Parathyroid adenoma (tissue), 2 donors: ENCODE results near the gene POLR3GL.

Experiments
- H2AFZ ChIP-seq: fragments of 300-600 bp; sonication (generic); one replicate; pipeline ENCODE4 v1.7.0; 2017; ENCODE audit warnings: antibody characterized with exemption, mild to moderate bottlenecking
- H3K27ac ChIP-seq: fragments of 300-600 bp; sonication (generic); one replicate; pipeline ENCODE4 v1.7.0; 2017
- H3K27me3 ChIP-seq: fragments of 300-600 bp; sonication (generic); one replicate; pipeline ENCODE4 v1.7.0; 2017; ENCODE audit warnings: low read length; ENCODE audit not compliant: control insufficient read depth, insufficient read depth
- H3K36me3 ChIP-seq: fragments of 300-600 bp; sonication (generic); one replicate; pipeline ENCODE4 v1.7.0; 2017; ENCODE audit warnings: low read length; ENCODE audit not compliant: control insufficient read depth, insufficient read depth
- H3K4me1 ChIP-seq: fragments of 300-600 bp; sonication (generic); one replicate; pipeline ENCODE4 v1.7.0; 2017; ENCODE audit warnings: control low read depth
- H3K4me2 ChIP-seq: fragments of 300-600 bp; sonication (generic); one replicate; pipeline ENCODE4 v1.7.0; 2017; ENCODE audit warnings: low read length
- H3K4me3 ChIP-seq: fragments of 300-600 bp; sonication (generic); one replicate; pipeline ENCODE4 v1.7.0; 2017; ENCODE audit warnings: low read depth, low read length
- H3K79me2 ChIP-seq: fragments of 300-600 bp; sonication (generic); one replicate; pipeline ENCODE4 v1.7.0; 2017; ENCODE audit warnings: control low read depth
- H3K9ac ChIP-seq: fragments of 300-600 bp; sonication (generic); one replicate; pipeline ENCODE4 v1.7.0; 2017; ENCODE audit warnings: mild to moderate bottlenecking
- H3K9me3 ChIP-seq: fragments of 300-600 bp; sonication (generic); one replicate; pipeline ENCODE4 v1.7.0; 2017; ENCODE audit warnings: low read length; ENCODE audit not compliant: control insufficient read depth
- TF ChIP-seq, protein P1 (sequence below): fragments of 300-600 bp; sonication (generic); IDR thresholded peaks from one replicate; pipeline ENCODE4 v1.7.0; 2017; ENCODE audit warnings: antibody characterized with exemption, mild to moderate bottlenecking
- donor health status: primary hyperparathyroidism.

The POLR3GL gene

DNA sequence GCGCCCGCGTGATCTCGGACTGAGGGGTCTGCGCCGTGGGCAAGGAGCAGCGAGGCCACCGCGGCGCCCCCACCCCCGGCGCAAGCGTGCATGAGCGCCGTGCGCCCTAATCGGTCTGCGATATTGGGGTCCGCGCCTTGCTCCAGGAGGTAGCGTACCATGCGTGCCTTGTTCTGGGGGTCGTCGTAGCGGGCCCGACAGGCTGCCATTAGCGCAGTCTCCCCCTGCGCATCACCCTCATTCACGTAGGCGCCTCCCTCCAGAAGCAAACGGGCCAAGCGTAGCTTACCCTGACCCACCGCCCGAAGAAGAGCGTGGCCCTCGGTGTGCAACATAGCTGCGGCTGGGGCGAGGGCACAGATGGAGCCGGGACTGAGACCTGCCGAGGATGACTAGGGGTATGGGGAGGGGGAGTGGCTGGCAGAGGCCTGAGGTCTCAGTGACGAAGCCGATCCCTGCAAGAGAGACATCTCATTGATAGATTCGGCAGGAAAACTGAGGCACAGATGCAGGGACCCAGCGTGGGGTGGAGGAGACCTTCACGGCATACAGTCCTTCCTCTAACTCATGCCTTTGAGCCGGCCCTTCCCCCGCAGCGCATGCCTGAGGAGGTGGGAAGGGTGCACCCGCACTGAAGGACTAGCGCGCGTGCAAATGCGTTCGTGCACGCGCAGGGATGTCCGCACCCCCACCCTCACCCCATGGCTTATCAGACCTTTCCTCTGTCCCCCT is 2.9 kb upstream of the POLR3GL start:
- Histone ChIP-seq H3K27ac (peak overlapping the region; percentile 77), H3K79me2 (peaks cover 3% of the 10 kb centered on the region), H3K27me3 (no peaks in the 10 kb centered on the region), H3K4me2 (peak overlapping the region; percentile 94), H3K9ac (no peak overlapping the region), H3K4me3 (peak overlapping the region; percentile 78), H3K36me3 (no peaks in the 10 kb centered on the region), H2AFZ (peak overlapping the region; percentile 83), H3K4me1 (peaks cover 10% of the 10 kb centered on the region), H3K9me3 (no peaks in the 10 kb centered on the region)
- TF ChIP-seq, protein P1, sequence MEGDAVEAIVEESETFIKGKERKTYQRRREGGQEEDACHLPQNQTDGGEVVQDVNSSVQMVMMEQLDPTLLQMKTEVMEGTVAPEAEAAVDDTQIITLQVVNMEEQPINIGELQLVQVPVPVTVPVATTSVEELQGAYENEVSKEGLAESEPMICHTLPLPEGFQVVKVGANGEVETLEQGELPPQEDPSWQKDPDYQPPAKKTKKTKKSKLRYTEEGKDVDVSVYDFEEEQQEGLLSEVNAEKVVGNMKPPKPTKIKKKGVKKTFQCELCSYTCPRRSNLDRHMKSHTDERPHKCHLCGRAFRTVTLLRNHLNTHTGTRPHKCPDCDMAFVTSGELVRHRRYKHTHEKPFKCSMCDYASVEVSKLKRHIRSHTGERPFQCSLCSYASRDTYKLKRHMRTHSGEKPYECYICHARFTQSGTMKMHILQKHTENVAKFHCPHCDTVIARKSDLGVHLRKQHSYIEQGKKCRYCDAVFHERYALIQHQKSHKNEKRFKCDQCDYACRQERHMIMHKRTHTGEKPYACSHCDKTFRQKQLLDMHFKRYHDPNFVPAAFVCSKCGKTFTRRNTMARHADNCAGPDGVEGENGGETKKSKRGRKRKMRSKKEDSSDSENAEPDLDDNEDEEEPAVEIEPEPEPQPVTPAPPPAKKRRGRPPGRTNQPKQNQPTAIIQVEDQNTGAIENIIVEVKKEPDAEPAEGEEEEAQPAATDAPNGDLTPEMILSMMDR = no peak

DNA sequence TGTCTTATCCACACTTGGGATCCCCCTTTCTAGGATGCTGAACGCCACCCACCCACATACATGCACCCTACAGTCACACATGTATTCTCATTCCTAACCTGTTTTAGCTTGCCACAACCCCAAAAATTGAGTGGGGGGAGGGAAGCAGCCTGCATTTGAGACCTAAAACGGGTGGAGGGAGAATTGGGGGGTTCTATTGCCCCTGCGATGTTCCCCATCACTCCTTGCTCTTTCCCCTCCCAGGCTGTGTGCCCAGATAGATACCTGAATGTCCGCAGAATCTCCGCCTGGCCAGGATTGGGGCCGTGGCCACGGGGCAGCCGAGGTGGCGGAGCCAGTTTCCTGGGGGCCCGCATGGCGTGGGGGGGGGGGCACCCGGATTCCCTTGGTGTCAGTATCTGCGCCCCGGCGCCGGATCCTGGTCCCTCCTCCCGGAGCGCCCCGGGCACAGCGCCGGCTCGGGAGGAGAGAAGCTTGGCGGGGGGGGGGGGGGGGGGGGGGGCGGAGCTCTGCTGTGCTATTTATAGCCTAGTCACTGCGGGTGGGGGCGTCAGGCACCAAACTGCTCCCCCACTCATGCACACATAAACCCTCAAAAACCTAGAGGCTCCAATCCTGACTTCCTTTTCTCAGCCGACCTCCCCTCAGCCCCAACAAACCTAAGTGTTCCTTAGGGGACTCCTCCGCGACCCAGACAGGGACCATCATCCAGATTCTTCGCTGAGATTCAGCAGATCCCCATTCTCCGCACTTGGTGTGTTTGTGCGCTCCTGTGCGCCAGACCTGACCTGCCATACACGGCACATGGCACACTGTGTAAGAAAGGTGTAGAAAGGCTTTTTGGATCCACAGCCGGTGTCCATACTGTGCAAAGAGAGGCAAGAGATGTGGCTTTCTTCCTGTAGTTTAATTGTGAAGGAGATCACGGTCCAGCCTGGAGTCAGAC is 2.1 kb upstream of the POLR3GL start:
- H3K79me2 ChIP-seq = peaks cover 3% of the 10 kb centered on the region
- no peaks in the 10 kb centered on the region for H3K36me3 ChIP-seq
- no peaks in the 10 kb centered on the region for H3K9me3 ChIP-seq
- H3K4me3 ChIP-seq = peak overlapping the region; percentile 78
- H3K4me2 ChIP-seq = peak overlapping the region; percentile 94
- TF ChIP-seq, protein P1 = no peak
- peaks cover 10% of the 10 kb centered on the region for H3K4me1 ChIP-seq
- peak overlapping the region; percentile 82 for H2AFZ ChIP-seq
- H3K27me3 ChIP-seq = no peaks in the 10 kb centered on the region
- H3K27ac ChIP-seq = peak overlapping the region; percentile 92
- no peak overlapping the region for H3K9ac ChIP-seq

DNA sequence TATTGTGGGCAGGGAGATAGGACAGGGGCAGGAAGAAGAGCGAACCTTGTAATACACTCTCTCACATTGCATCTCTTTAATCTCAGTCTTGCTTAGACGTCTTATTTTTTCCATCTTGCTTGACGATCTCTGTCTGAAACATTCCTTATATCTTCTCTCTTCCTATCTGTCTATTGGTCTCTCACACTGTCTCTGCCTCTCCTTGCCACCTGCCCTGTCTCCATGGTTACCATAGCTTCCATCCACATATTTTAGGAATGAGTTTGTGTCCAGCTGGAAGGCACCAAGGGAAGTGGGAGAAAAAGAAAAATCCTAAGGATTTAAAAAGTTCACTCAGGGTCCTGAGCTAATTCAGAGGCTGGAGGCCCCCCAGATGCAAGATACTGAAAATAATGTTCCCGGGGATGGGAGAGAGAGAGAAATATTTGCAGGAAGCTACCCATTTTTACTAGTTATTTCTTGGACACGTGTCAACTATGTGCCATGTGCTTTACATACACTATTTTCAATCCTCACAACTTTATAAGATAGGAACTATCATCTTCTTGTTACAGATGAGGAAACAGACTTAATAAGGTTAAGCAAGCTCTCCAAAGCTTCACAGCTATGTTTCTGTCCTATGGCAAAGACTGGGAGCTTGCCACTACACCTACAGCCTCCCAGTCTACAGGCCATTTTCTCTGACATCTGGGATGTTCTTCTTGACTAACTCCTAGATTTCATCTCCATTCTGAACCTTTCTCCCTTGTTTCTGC is 1.0 kb upstream of the POLR3GL start:
- Histone ChIP-seq H2AFZ (peak overlapping the region; percentile 82), H3K27me3 (no peaks in the 10 kb centered on the region), H3K9me3 (no peaks in the 10 kb centered on the region), H3K79me2 (peaks cover 6% of the 10 kb centered on the region), H3K9ac (no peak overlapping the region), H3K36me3 (no peaks in the 10 kb centered on the region), H3K4me2 (peak overlapping the region; percentile 78), H3K4me1 (peaks cover 10% of the 10 kb centered on the region), H3K27ac (peak overlapping the region; percentile 92), H3K4me3 (peak overlapping the region; percentile 48)
- TF ChIP-seq, protein P1 = no peak

DNA sequence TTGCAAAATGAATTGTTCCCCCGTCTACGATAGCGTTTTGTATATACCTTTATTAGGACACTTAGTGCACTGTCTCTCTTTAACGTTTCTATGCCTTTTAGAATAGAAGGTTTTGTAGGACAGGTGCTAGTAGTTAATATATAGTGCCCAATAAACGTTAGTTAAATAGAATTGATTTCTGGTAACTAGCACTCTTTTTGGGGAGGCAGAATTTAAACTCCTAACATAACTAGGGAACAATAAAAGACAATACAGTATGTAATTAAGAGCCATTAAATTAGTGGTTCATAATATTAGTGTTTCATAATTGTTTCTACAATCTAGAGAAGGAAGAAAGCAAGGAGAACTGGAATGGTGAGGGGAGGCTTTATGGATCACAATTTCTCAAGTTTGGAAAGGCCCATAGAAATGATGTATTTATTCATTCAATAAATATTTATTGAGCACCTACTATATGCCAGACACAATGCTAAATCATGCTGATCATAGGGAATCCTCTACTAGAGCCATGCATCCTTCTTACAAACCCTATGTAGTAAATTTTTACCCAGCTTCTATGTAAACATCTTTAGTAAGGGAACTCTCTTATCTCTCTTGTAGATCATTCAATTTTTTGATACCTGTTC is 742 bp downstream of the POLR3GL start:
- Histone ChIP-seq H3K9ac (no peak overlapping the region), H3K4me3 (peak overlapping the region; percentile 48), H3K4me1 (peaks cover 6% of the 10 kb centered on the region), H3K79me2 (peaks cover 9% of the 10 kb centered on the region), H2AFZ (peak overlapping the region; percentile 67), H3K27ac (peak overlapping the region; percentile 92), H3K27me3 (no peaks in the 10 kb centered on the region), H3K36me3 (no peaks in the 10 kb centered on the region), H3K4me2 (peak overlapping the region; percentile 78), H3K9me3 (no peaks in the 10 kb centered on the region)
- TF ChIP-seq, protein P1 = no peak
